H1 (cell line): Measurements from ENCODE around the gene KCNQ2. TPM values are rescaled to one million over a fixed set of nuclear protein-coding genes. Genes with fewer than 3 reads are reported as not detected.

ENCODE experiments used
- CTCF ChIA-PET: fragments of 300-600 bp; sonication (Branson Sonifier 250); formaldehyde crosslinking; loops from one replicate; lab custom pipeline; 2021; ENCODE audit not compliant: partially characterized antibody; lab: Charles Lee
- POLR2A ChIA-PET: fragments of 300-600 bp; sonication (Branson Sonifier 250); formaldehyde crosslinking; loops from one replicate; lab custom pipeline; 2021; ENCODE audit warnings: inconsistent platforms; ENCODE audit not compliant: partially characterized antibody; lab: Charles Lee
- DNase-seq, 2 experiments: peaks; one replicate each; pipeline versions ENCODE4 v3.0.0 to v3.0.0-alpha.2; 2010 to 2022; ENCODE audit warnings: low spot score in 2 of 2, low read depth in 1 of 2, mixed read lengths in 1 of 2
- FAIRE-seq: peaks from 2 replicates; lab custom pipeline; 2011; peaks lifted over from hg19 to GRCh38; lab: Jason Lieb, UNC
- H2AFZ ChIP-seq: 2 replicates; pipeline ENCODE4 v1.8.1; 2012; ENCODE audit warnings: low read length, inconsistent platforms
- H2AK5ac ChIP-seq: 2 replicates; pipeline ENCODE4 v1.6.1; 2013; ENCODE audit warnings: low read depth, low read length
- H2BK120ac ChIP-seq: replicated peaks from 2 replicates; pipeline ENCODE3; 2013; ENCODE audit warnings: low read depth, low read length, inconsistent platforms
- H2BK12ac ChIP-seq: 2 replicates; pipeline ENCODE4 v1.6.1; 2013; ENCODE audit warnings: low read depth, low read length
- H2BK15ac ChIP-seq: 2 replicates; pipeline ENCODE4 v1.6.1; 2013; ENCODE audit warnings: low read length
- H2BK20ac ChIP-seq: 2 replicates; pipeline ENCODE4 v1.6.1; 2013; ENCODE audit warnings: low read length
- H2BK5ac ChIP-seq: 2 replicates; pipeline ENCODE4 v1.6.1; 2013; ENCODE audit warnings: low read depth, low read length
- H3K14ac ChIP-seq: 2 replicates; pipeline ENCODE4 v1.6.1; 2013; ENCODE audit warnings: inconsistent platforms; ENCODE audit not compliant: insufficient read length
- H3K18ac ChIP-seq: 2 replicates; pipeline ENCODE4 v1.6.1; 2013; ENCODE audit warnings: low read length; ENCODE audit errors: extremely low read depth
- H3K23ac ChIP-seq: 2 replicates; pipeline ENCODE4 v1.6.1; 2013; ENCODE audit warnings: inconsistent platforms; ENCODE audit not compliant: insufficient read length
- H3K23me2 ChIP-seq: 2 replicates; pipeline ENCODE4 v1.6.1; 2013; ENCODE audit warnings: low read depth, low read length
- H3K27ac ChIP-seq: 2 replicates; pipeline ENCODE4 v1.6.1; 2011; ENCODE audit warnings: low read depth, low read length, inconsistent platforms
- H3K27me3 ChIP-seq, 4 experiments: replicated peaks in 1 of 4; 1 replicate in 1 of 4; 2 replicates in 3 of 4; pipeline versions ENCODE4 v1.6.1 to v1.8.1; 2011 to 2013; ENCODE audit warnings: low read length in 3 of 4, mild to moderate bottlenecking in 3 of 4, inconsistent platforms in 2 of 4, mixed read lengths in 2 of 4, moderate library complexity in 1 of 4; ENCODE audit not compliant: control insufficient read depth in 3 of 4, insufficient read depth in 3 of 4; ENCODE audit errors: extremely low read depth in 1 of 4
- H3K36me3 ChIP-seq, 4 experiments: 2 replicates each; pipeline versions ENCODE4 v1.6.1 to v1.8.1; 2011 to 2013; ENCODE audit warnings: mild to moderate bottlenecking in 4 of 4, low read length in 3 of 4, moderate library complexity in 2 of 4, control low read depth in 1 of 4, inconsistent platforms in 1 of 4; ENCODE audit not compliant: insufficient read depth in 4 of 4, control insufficient read depth in 2 of 4
- H3K4ac ChIP-seq: replicated peaks from 2 replicates; pipeline ENCODE3; 2013; ENCODE audit warnings: low read length, low read depth, mixed read lengths, inconsistent platforms; ENCODE audit not compliant: insufficient read length
- H3K4me1 ChIP-seq, 4 experiments: replicated peaks in 1 of 4; 1 replicate in 1 of 4; 2 replicates in 3 of 4; pipeline versions ENCODE4 v1.6.1 to v1.8.1; 2011 to 2013; ENCODE audit warnings: low read length in 3 of 4, inconsistent platforms in 2 of 4, mixed read lengths in 1 of 4; ENCODE audit not compliant: insufficient read depth in 4 of 4, control insufficient read depth in 3 of 4
- H3K4me2 ChIP-seq, 2 experiments: 2 replicates each; pipeline versions ENCODE4 v1.6.1 to v1.8.1; 2011 to 2013; ENCODE audit warnings: low read depth in 2 of 2, low read length in 2 of 2, control low read depth in 1 of 2, inconsistent platforms in 1 of 2, mild to moderate bottlenecking in 1 of 2; ENCODE audit not compliant: insufficient read depth in 1 of 2
- H3K4me3 ChIP-seq, 4 experiments: fragments of 200-600, 300-600 bp in 1 of 4; sonication (generic), shearing (Covaris generic), sonication (Bioruptor Twin) in 1 of 4; 2 replicates each; pipeline versions ENCODE4 v1.5.1 to v1.8.1; 2011 to 2016; ENCODE audit warnings: low read length in 4 of 4, low read depth in 3 of 4, control low read depth in 2 of 4, inconsistent platforms in 2 of 4, mild to moderate bottlenecking in 2 of 4, mixed read lengths in 1 of 4, moderate library complexity in 1 of 4; ENCODE audit not compliant: insufficient read depth in 2 of 4; ENCODE audit errors: extremely low read depth in 1 of 4
- H3K56ac ChIP-seq: replicated peaks from 2 replicates; pipeline ENCODE3; 2013; ENCODE audit warnings: low read depth, mild to moderate bottlenecking, mixed read lengths, low read length, inconsistent platforms; ENCODE audit not compliant: insufficient read length
- H3K79me1 ChIP-seq: 2 replicates; pipeline ENCODE4 v1.6.1; 2013; ENCODE audit warnings: low read depth, low read length, control low read depth
- H3K79me2 ChIP-seq, 2 experiments: 2 replicates each; pipeline versions ENCODE4 v1.6.1 to v1.8.1; 2012 to 2013; ENCODE audit warnings: low read length in 2 of 2, mild to moderate bottlenecking in 2 of 2, inconsistent platforms in 1 of 2; ENCODE audit not compliant: insufficient read depth in 2 of 2, control insufficient read depth in 1 of 2
- H3K9ac ChIP-seq, 4 experiments: replicated peaks in 1 of 4; 1 replicate in 1 of 4; 2 replicates in 3 of 4; pipeline versions ENCODE4 v1.6.1 to v1.8.1; 2011 to 2013; ENCODE audit warnings: low read depth in 3 of 4, low read length in 3 of 4, control low read depth in 2 of 4, mild to moderate bottlenecking in 2 of 4, moderate library complexity in 2 of 4, inconsistent platforms in 1 of 4; ENCODE audit errors: extremely low read depth in 1 of 4
- H3K9me3 ChIP-seq, 2 experiments: 2 replicates each; pipeline versions ENCODE4 v1.6.1 to v1.8.1; 2012 to 2013; ENCODE audit warnings: mild to moderate bottlenecking in 2 of 2, moderate library complexity in 2 of 2, control low read depth in 1 of 2, inconsistent platforms in 1 of 2, low read depth in 1 of 2, low read length in 1 of 2, mixed read lengths in 1 of 2; ENCODE audit not compliant: insufficient read depth in 2 of 2
- H4K20me1 ChIP-seq, 2 experiments: replicated peaks in 1 of 2; 2 replicates each; pipeline versions ENCODE3 to v1.8.1; 2011 to 2013; ENCODE audit warnings: inconsistent platforms in 2 of 2, low read length in 2 of 2, mild to moderate bottlenecking in 1 of 2; ENCODE audit not compliant: insufficient read depth in 2 of 2, control insufficient read depth in 1 of 2
- H4K5ac ChIP-seq: 2 replicates; pipeline ENCODE4 v1.6.1; 2013; ENCODE audit warnings: low read length, low read depth, mixed read lengths, inconsistent platforms; ENCODE audit not compliant: insufficient read length
- H4K8ac ChIP-seq: 2 replicates; pipeline ENCODE4 v1.8.0; 2013; ENCODE audit warnings: mild to moderate bottlenecking, moderate library complexity, low read length, inconsistent platforms; ENCODE audit not compliant: insufficient read depth; ENCODE audit errors: extremely low read depth
- H4K91ac ChIP-seq: replicated peaks from 2 replicates; pipeline ENCODE3; 2013; ENCODE audit warnings: low read length, mixed read lengths, inconsistent platforms; ENCODE audit not compliant: insufficient read length
- BRCA1 ChIP-seq: IDR thresholded peaks from 2 replicates; pipeline ENCODE4 v1.6.1; 2012; ENCODE audit warnings: low read depth, low read length, improper control_type of control experiment
- CHD2 ChIP-seq: IDR thresholded peaks from 2 replicates; pipeline ENCODE4 v1.6.1; 2012; ENCODE audit warnings: low read length, improper control_type of control experiment
- EP300 ChIP-seq, 2 experiments: IDR thresholded peaks; 1 replicate in 1 of 2; 2 replicates in 1 of 2; pipeline ENCODE4 v1.6.1; 2011 to 2012; ENCODE audit warnings: low read depth in 2 of 2, low read length in 2 of 2, mild to moderate bottlenecking in 2 of 2, borderline replicate concordance in 1 of 2, inconsistent platforms in 1 of 2, moderate library complexity in 1 of 2
- JUN ChIP-seq: IDR thresholded peaks from 2 replicates; pipeline ENCODE4 v1.6.1; 2011; ENCODE audit warnings: low read depth, mild to moderate bottlenecking, improper control_type of control experiment, low read length
- KDM1A ChIP-seq: fragments of 200-600, 300-600 bp; sonication (generic); IDR thresholded peaks from 2 replicates; pipeline ENCODE4 v1.7.1; 2016; ENCODE audit warnings: mild to moderate bottlenecking, low read length, borderline replicate concordance
- NRF1 ChIP-seq: IDR thresholded peaks from 2 replicates; pipeline ENCODE4 v1.6.1; 2011; ENCODE audit warnings: mild to moderate bottlenecking, low read depth, low read length, improper control_type of control experiment
- PHF8 ChIP-seq: fragments of 200-600 bp; sonication (generic); conservative IDR thresholded peaks from 2 replicates; pipeline ENCODE4 v1.7.1; 2012; ENCODE audit warnings: low read depth, mild to moderate bottlenecking, inconsistent platforms, low read length, moderate library complexity
- RNF2 ChIP-seq: fragments of 200-900, 300-1000 bp; sonication (generic); IDR thresholded peaks from 2 replicates; pipeline ENCODE4 v1.7.1; 2016; ENCODE audit warnings: borderline replicate concordance, low read depth, mild to moderate bottlenecking, antibody characterized with exemption, low read length; ENCODE audit not compliant: poor library complexity, severe bottlenecking; ENCODE audit errors: missing control alignments
- TAF7 ChIP-seq: optimal IDR thresholded peaks from 2 replicates; pipeline ENCODE3; 2011; ENCODE audit warnings: low read depth, mild to moderate bottlenecking, inconsistent platforms, low read length, moderate library complexity, borderline replicate concordance
- whole genome bisulfite sequencing, 2 experiments: shearing (Covaris generic) in 1 of 2; methylation state at CpG; one replicate each; pipeline versions ENCODE4 v1.1.6 to v1.1.7; 2013 to 2015; ENCODE audit warnings: low lambda C conversion rate in 2 of 2, mixed read lengths in 2 of 2, inconsistent platforms in 1 of 2, low coverage in 1 of 2, missing lambda C conversion rate in 1 of 2; ENCODE audit not compliant: insufficient replicate concordance in 2 of 2, insufficient coverage in 1 of 2, insufficient read length in 1 of 2; ENCODE audit errors: extremely low coverage in 1 of 2, missing lambda C conversion rate in 1 of 2; 5-methylcytosine and 5-hydroxymethylcytosine counted together
- polyA plus RNA-seq, 7 experiments: library from polyadenylated mRNA; depleted of rRNA in 3 of 7; stranded (reverse) in 5 of 7; unstranded in 2 of 7; fragments of >200 nt in 5 of 7; fragments of 200-250 nt in 2 of 7; gene quantifications; 1 replicate in 5 of 7; 2 replicates in 1 of 7; 4 replicates in 1 of 7; pipeline versions ENCODE4 v1.2.1 to v1.2.3, GENCODE V29; 2011 to 2013; ENCODE audit warnings: missing spikeins in 2 of 7, mixed read lengths in 2 of 7
- total RNA-seq: library from RNA; stranded (reverse); fragmentation: NEBNext Ultra II Directional; extraction: Animal tissue kit (Norgen Biotek cat#: 25700); gene quantifications from 2 replicates; pipeline ENCODE4 v1.2.1, GENCODE V29; 2021
- TF ChIP-seq, protein P1 (sequence below): IDR thresholded peaks from 2 replicates; pipeline ENCODE4 v1.6.1; 2011; ENCODE audit warnings: low read length, improper control_type of control experiment

The KCNQ2 gene
- total and polyA plus RNA-seq, 2 of the 8 experiments (the other 6 are each of a cell fraction or from before 2014, with no cell fraction given), result 82.6 to 243 TPM

DNA sequence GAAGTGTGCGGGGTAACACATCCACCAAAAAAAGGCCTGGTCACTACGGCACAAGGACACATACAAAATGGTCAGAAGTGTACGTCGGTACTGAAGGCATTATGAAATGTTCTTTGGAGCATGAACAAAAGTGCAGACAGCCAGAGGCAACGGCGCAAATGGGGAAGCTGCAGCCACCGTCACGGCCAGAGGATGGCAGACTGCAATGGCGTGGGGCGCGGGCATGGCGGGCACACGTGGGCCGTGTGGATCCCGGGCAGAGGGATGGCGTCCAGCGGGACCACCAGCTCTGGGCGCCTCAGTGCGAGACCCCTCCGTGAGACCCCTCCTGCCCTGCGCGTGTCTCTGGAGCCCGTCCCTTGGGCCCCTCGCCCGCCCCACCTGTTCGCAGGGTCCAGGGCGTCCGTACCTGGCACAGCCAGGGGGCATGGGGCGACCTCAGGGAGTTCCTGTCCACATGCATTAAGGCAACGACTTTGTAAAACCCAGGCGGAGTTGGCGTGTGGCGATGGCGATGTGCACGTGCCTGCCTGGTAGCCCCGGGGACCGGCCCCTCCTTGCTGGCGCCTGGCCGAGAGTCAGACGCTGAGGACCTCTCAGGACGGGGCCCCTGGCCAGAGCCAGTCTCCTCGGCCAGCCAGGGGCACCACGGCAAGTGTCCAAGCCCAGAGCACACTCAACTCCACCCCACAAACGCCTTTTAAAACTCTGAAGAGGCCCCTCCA lies 71.8 kb downstream of the KCNQ2 start:
- ChIA-PET POLR2A (interaction anchor here (1.0 kb wide), 1 partner anchor 44 kb away, joined by 3 read pairs; no protein-coding TSS in a partner anchor), CTCF (interaction anchor here (0.9 to 1.8 kb wide), 4 partner anchors 8 to 87 kb away, joined by 3 to 7 read pairs (median 3); no protein-coding TSS in a partner anchor)
- H3K4me3 ChIP-seq, result no peak overlapping the region
- no peak overlapping the region for H4K91ac ChIP-seq
- no peak overlapping the region for H3K18ac ChIP-seq
- H2BK15ac ChIP-seq, result no peak overlapping the region
- H3K9ac ChIP-seq, result no peak overlapping the region
- no peak overlapping the region for H4K8ac ChIP-seq
- WGBS, 2 experiments, result 92% methylated on average over 43 of the region's 44 CpGs; no CpG with 5 or more reads in 1 of the 2 experiments
- H3K4me1 ChIP-seq, result peaks cover 0 to 15% (median 9%) of the 10 kb centered on the region in 4 experiments; a peak in 4 of 7 replicates
- H2AK5ac ChIP-seq, result no peak overlapping the region
- no peak overlapping the region for H3K56ac ChIP-seq
- no peak overlapping the region for H2AFZ ChIP-seq
- H3K9me3 ChIP-seq, result no peaks in the 10 kb centered on the region
- no peak overlapping the region; the same call in 1 of the 2 replicates for H2BK12ac ChIP-seq
- no peaks in the 10 kb centered on the region for H3K79me1 ChIP-seq
- no peak overlapping the region for H3K4me2 ChIP-seq
- no peak overlapping the region for H2BK5ac ChIP-seq
- no peak overlapping the region for H4K5ac ChIP-seq
- no peak overlapping the region for H3K14ac ChIP-seq
- H2BK20ac ChIP-seq, result no peak overlapping the region
- H3K23me2 ChIP-seq, result no peaks in the 10 kb centered on the region
- peaks cover 0 to 4% of the 10 kb centered on the region in 2 experiments for H4K20me1 ChIP-seq
- no peaks in the 10 kb centered on the region for H3K79me2 ChIP-seq
- no peak for FAIRE-seq
- no peak overlapping the region for H3K23ac ChIP-seq
- no peak for DNase-seq
- H3K27ac ChIP-seq, result no peak overlapping the region
- H3K36me3 ChIP-seq, result no peaks in the 10 kb centered on the region
- H3K4ac ChIP-seq, result no peak overlapping the region
- H3K27me3 ChIP-seq, result no peaks in the 10 kb centered on the region
- H2BK120ac ChIP-seq, result no peak overlapping the region
- TF ChIP-seq, protein P1, sequence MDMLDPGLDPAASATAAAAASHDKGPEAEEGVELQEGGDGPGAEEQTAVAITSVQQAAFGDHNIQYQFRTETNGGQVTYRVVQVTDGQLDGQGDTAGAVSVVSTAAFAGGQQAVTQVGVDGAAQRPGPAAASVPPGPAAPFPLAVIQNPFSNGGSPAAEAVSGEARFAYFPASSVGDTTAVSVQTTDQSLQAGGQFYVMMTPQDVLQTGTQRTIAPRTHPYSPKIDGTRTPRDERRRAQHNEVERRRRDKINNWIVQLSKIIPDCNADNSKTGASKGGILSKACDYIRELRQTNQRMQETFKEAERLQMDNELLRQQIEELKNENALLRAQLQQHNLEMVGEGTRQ, result no peak
- TF ChIP-seq RNF2 (no peak), JUN (no peak), TAF7 (no peak), CHD2 (no peak), BRCA1 (no peak), EP300 (IDR thresholded peaks at IDR 0.05; ENCODE audit: borderline replicate concordance in 1 of 2, low read depth in 2 of 2, low read length in 2 of 2) (no peak), NRF1 (no peak), PHF8 (no peak), KDM1A (no peak)
